ENCODE data around the gene TRIM47. TPM values are rescaled to one million over a fixed set of nuclear protein-coding genes. Genes with fewer than 3 reads are reported as not detected.
A peak's percentile ranks its signal among the peaks of the same experiment; 100 is the strongest.
"Not testable (repeated sequence)": the region's sequence is repeated elsewhere in the genome, so short reads cannot be mapped to it uniquely, and the experiment has no call there.

Gene TRIM47
- total RNA-seq, 1 donor, result 15.1 TPM

GRCh38 chr17:75874323-75875181 is 3.8 kb downstream of the TRIM47 start:
- no peak overlapping the region for H3K4me3 ChIP-seq (ENCODE audit: low read depth, low read length)
- DNase-seq (ENCODE audit: low read depth), result no peak
- TF ChIP-seq CTCF (IDR thresholded peaks at IDR 0.05; ENCODE audit: insufficient read depth, low read depth, low read length), result no peak

GRCh38 chr17:75873587-75874322 is 4.6 kb downstream of the TRIM47 start:
- no peak for DNase-seq (ENCODE audit: low read depth)
- no peak for TF ChIP-seq CTCF (IDR thresholded peaks at IDR 0.05; ENCODE audit: insufficient read depth, low read depth, low read length)
- H3K4me3 ChIP-seq (ENCODE audit: low read depth, low read length), result no peak overlapping the region

GRCh38 chr17:75872434-75873351 is 5.7 kb downstream of the TRIM47 start:
- no peak overlapping the region for H3K4me3 ChIP-seq (ENCODE audit: low read depth, low read length)
- TF ChIP-seq CTCF (IDR thresholded peaks at IDR 0.05; ENCODE audit: insufficient read depth, low read depth, low read length), result no peak
- peak; percentile 84 for DNase-seq (ENCODE audit: low read depth)

- not testable (repeated sequence) for H3K4me3 ChIP-seq (ENCODE audit: low read depth, low read length); DNase-seq (ENCODE audit: low read depth)
These were observed 8.2 kb downstream of the TRIM47 start for GRCh38 chr17:75870228-75870627.

GRCh38 chr17:75869282-75870141 is 8.9 kb downstream of the TRIM47 start:
- DNase-seq (ENCODE audit: low read depth), result peak; percentile 84
- no peak for TF ChIP-seq CTCF (IDR thresholded peaks at IDR 0.05; ENCODE audit: insufficient read depth, low read depth, low read length)
- peak overlapping the region; percentile 6 for H3K4me3 ChIP-seq (ENCODE audit: low read depth, low read length)

- not testable (repeated sequence) for H3K4me3 ChIP-seq (ENCODE audit: low read depth, low read length); DNase-seq (ENCODE audit: low read depth)
These were observed 9.6 kb downstream of the TRIM47 start for GRCh38 chr17:75868730-75869281.

GRCh38 chr17:75865404-75866188 is 12.8 kb downstream of the TRIM47 start:
- not testable (repeated sequence) for DNase-seq (ENCODE audit: low read depth); H3K4me3 ChIP-seq (ENCODE audit: low read depth, low read length)

GRCh38 chr17:75864887-75865286 is 13.5 kb downstream of the TRIM47 start:
- DNase-seq (ENCODE audit: low read depth), result not testable (repeated sequence)

More at GRCh38 chr17:75864887-75865286, 13.5 kb downstream of the TRIM47 start:
- not testable (repeated sequence) for H3K4me3 ChIP-seq (ENCODE audit: low read depth, low read length)
